K562 (cell line): Measurements from ENCODE around the gene NANS. TPM values are rescaled to one million over a fixed set of nuclear protein-coding genes. Genes with fewer than 3 reads are reported as not detected.
A peak's percentile ranks its signal among the peaks of the same experiment; 100 is the strongest.

Experiments used
- ATAC-seq: fragments of 200-7000 bp; cut with Tn5 transposase; 3 replicates; pipeline ENCODE4 v1.9.1; 2020; ENCODE audit warnings: moderate library complexity
- BruUV-seq: library from RNA; stranded (reverse); fragments of 400-500 nt; replicated peaks from 2 replicates; lab custom pipeline; 2021; lab: Mats Ljungman, UMichigan
- CTCF ChIA-PET: fragments of 300-600 bp; formaldehyde crosslinking; extraction: SDS; loops from one replicate; lab custom pipeline; 2021; ENCODE audit warnings: low intra/inter-chr PET ratio; lab: Yijun Ruan, JAX
- POLR2A ChIA-PET: fragments of 300-600, 350-650 bp; sonication (Branson Sonifier 250); formaldehyde crosslinking; extraction: SDS; loops from one replicate; lab custom pipeline; 2021; ENCODE audit warnings: antibody characterized with exemption, inconsistent platforms; lab: Yijun Ruan, JAX
- DNase-seq, 4 experiments: peaks; one replicate each; pipeline versions ENCODE4 v3.0.0 to v3.0.0-alpha.2; 2011 to 2018; ENCODE audit warnings: low spot score in 3 of 4, mixed read lengths in 3 of 4; ENCODE audit errors: extremely low read depth in 1 of 4
- FAIRE-seq: peaks from 2 replicates; lab custom pipeline; 2011; peaks lifted over from hg19 to GRCh38; lab: Jason Lieb, UNC
- H2AFZ ChIP-seq: 2 replicates; pipeline ENCODE4 v1.6.0; 2011; ENCODE audit warnings: low read depth, low read length, control low read depth, inconsistent platforms
- H3K27ac ChIP-seq: fragments of 200-600 bp; 3 replicates; pipeline ENCODE4 v1.8.0; 2011; ENCODE audit warnings: low read depth, mild to moderate bottlenecking, control low read depth, inconsistent platforms, low read length, moderate library complexity, mixed read lengths; ENCODE audit errors: extremely low read depth
- H3K27me3 ChIP-seq, 2 experiments: fragments of 300-600 bp in 1 of 2; 2 replicates in 1 of 2; 3 replicates in 1 of 2; pipeline versions ENCODE4 v1.6.0 to v1.8.0; 2011; ENCODE audit warnings: inconsistent platforms in 2 of 2, low read length in 2 of 2, mild to moderate bottlenecking in 1 of 2, mixed read lengths in 1 of 2, moderate library complexity in 1 of 2; ENCODE audit not compliant: control insufficient read depth in 2 of 2, insufficient read depth in 2 of 2
- H3K36me3 ChIP-seq: fragments of 300-600 bp; 3 replicates; pipeline ENCODE4 v1.8.0; 2011; ENCODE audit warnings: mild to moderate bottlenecking, low read length, inconsistent platforms; ENCODE audit not compliant: control insufficient read depth, insufficient read depth
- H3K4me1 ChIP-seq, 2 experiments: fragments of 200-600 bp in 1 of 2; replicated peaks in 1 of 2; 2 replicates in 1 of 2; 3 replicates in 1 of 2; pipeline versions ENCODE4 v1.5.1 to v1.8.0; 2011; ENCODE audit warnings: inconsistent platforms in 2 of 2, low read length in 2 of 2, mild to moderate bottlenecking in 1 of 2, mixed read lengths in 1 of 2, moderate library complexity in 1 of 2; ENCODE audit not compliant: control insufficient read depth in 2 of 2, insufficient read depth in 2 of 2
- H3K4me2 ChIP-seq: 2 replicates; pipeline ENCODE4 v1.6.1; 2011; ENCODE audit warnings: low read length, control low read depth, inconsistent platforms, mixed read lengths; ENCODE audit not compliant: insufficient read depth
- H3K4me3 ChIP-seq: fragments of 200-600 bp; sonication (generic), shearing (Covaris generic); 2 replicates; pipeline ENCODE4 v1.5.1; 2016; ENCODE audit warnings: control low read depth, inconsistent platforms
- H3K79me2 ChIP-seq: fragments of 200-600 bp; 3 replicates; pipeline ENCODE4 v1.8.0; 2011; ENCODE audit warnings: low read length, inconsistent platforms; ENCODE audit not compliant: control insufficient read depth, insufficient read depth
- H3K9ac ChIP-seq, 2 experiments: 2 replicates each; pipeline versions ENCODE4 v1.6.0 to v1.6.1; 2011; ENCODE audit warnings: low read depth in 2 of 2, low read length in 2 of 2, control low read depth in 1 of 2, inconsistent platforms in 1 of 2, mild to moderate bottlenecking in 1 of 2, mixed read lengths in 1 of 2; ENCODE audit not compliant: insufficient read depth in 1 of 2
- H3K9me1 ChIP-seq: one replicate; pipeline ENCODE4 v1.6.0; 2011; ENCODE audit warnings: inconsistent platforms, mild to moderate bottlenecking, low read length, moderate library complexity; ENCODE audit not compliant: control insufficient read depth, insufficient read depth
- H3K9me3 ChIP-seq: replicated peaks from 2 replicates; pipeline ENCODE4 v1.5.1; 2011; ENCODE audit warnings: low read depth, low read length, inconsistent platforms; ENCODE audit not compliant: control insufficient read depth, insufficient read depth
- H4K20me1 ChIP-seq: replicated peaks from 2 replicates; pipeline ENCODE4 v1.6.1; 2011; ENCODE audit warnings: low read length, inconsistent platforms, mixed read lengths; ENCODE audit not compliant: control insufficient read depth, insufficient read depth
- E2F3 ChIP-seq: fragments of 250-450 bp; sonication (Bioruptor Pico); IDR thresholded peaks from 2 replicates; pipeline ENCODE4 v1.4.0; 2020; ENCODE audit warnings: mild to moderate bottlenecking
- E2F6 ChIP-seq, 2 experiments: IDR thresholded peaks; 2 replicates each; pipeline ENCODE4 v1.6.1; 2011; ENCODE audit warnings: borderline replicate concordance in 1 of 2, control low read depth in 1 of 2, low read depth in 1 of 2, low read length in 1 of 2, mild to moderate bottlenecking in 1 of 2, mixed read lengths in 1 of 2, moderate library complexity in 1 of 2; ENCODE audit not compliant: insufficient read depth in 1 of 2, insufficient read length in 1 of 2, poor library complexity in 1 of 2, severe bottlenecking in 1 of 2; ENCODE audit errors: extremely low read depth in 1 of 2
- HBP1 ChIP-seq: fragments of 450-650 bp; formaldehyde crosslinking; IDR thresholded peaks from 2 replicates; pipeline ENCODE4 v1.4.0; 2022; ENCODE audit warnings: missing genetic modification characterization
- MECOM ChIP-seq: fragments of 250-450 bp; sonication (Bioruptor Pico); IDR thresholded peaks from 2 replicates; pipeline ENCODE4 v1.8.0; 2022; ENCODE audit warnings: inconsistent platforms
- PTTG1 ChIP-seq: fragments of 450-650 bp; IDR thresholded peaks from 2 replicates; pipeline ENCODE4 v1.6.1; 2016; ENCODE audit warnings: low read depth, mild to moderate bottlenecking, missing genetic modification characterization, missing compliant biosample characterization
- THAP7 ChIP-seq: fragments of 250-450 bp; sonication (Bioruptor Pico); IDR thresholded peaks from 2 replicates; pipeline ENCODE4 v1.5.0; 2021
- XRCC3 ChIP-seq: fragments of 450-650 bp; IDR thresholded peaks from 2 replicates; pipeline ENCODE4 v1.6.1; 2017; ENCODE audit warnings: mild to moderate bottlenecking, moderate library complexity
- ZNF324 ChIP-seq: fragments of 250-450 bp; sonication (Bioruptor Pico); IDR thresholded peaks from 2 replicates; pipeline ENCODE4 v1.4.0; 2020; ENCODE audit warnings: mild to moderate bottlenecking
- ZNF449 ChIP-seq: fragments of 250-450 bp; sonication (Bioruptor Pico); IDR thresholded peaks from 2 replicates; pipeline ENCODE4 v1.8.0; 2022; ENCODE audit warnings: moderate library complexity, mild to moderate bottlenecking, inconsistent platforms
- WGBS: fragments of 100-300 bp; shearing (Covaris generic); methylation state at CpG from one replicate; pipeline ENCODE4 v1.1.6; 2016; ENCODE audit warnings: low coverage, mixed read lengths; ENCODE audit not compliant: insufficient coverage; ENCODE audit errors: missing lambda C conversion rate; 5-methylcytosine and 5-hydroxymethylcytosine counted together
- in situ Hi-C: fragments of 300-500 bp; cut with MboI; formaldehyde crosslinking; loops from 4 replicates; pipeline ENCODE4 v1.15.0; 2018; ENCODE audit warnings: inconsistent platforms, mixed read lengths
- intact Hi-C: fragments of 100-400 bp; cut with micrococcal nuclease; formaldehyde crosslinking; loops from 2 replicates; pipeline ENCODE4 v1.14.2; 2022
- polyA plus RNA-seq, 8 experiments: library from polyadenylated mRNA; depleted of rRNA in 4 of 8; stranded (reverse) in 5 of 8; unstranded in 3 of 8; fragments of >200 nt; fragmentation: Nextera tagmentation in 2 of 8; fragmentation: Illumina TruSeq in 1 of 8; extraction: Ambion mirVana in 2 of 8; extraction: Trizol in 1 of 8; gene quantifications; 2 replicates each; pipeline versions ENCODE4 v1.2.1 to v1.2.3, GENCODE V29; 2011 to 2014; ENCODE audit warnings: inconsistent platforms in 1 of 8, missing spikeins in 1 of 8
- total RNA-seq, 7 experiments: library from RNA; depleted of rRNA in 6 of 7; stranded (reverse); fragments of >200 nt in 6 of 7; fragmentation: Illumina TruSeq in 2 of 7; extraction: Trizol in 2 of 7; gene quantifications; 2 replicates each; pipeline versions ENCODE4 v1.2.1 to v1.2.3, GENCODE V29; 2011 to 2021; ENCODE audit warnings: low replicate concordance in 1 of 7

Gene NANS
- total and polyA plus RNA-seq, 9 of the 15 experiments (the other 6 are each of a cell fraction or from before 2014, with no cell fraction given): 37.1 to 181 (median 137) TPM

GRCh38 chr9:98049288-98050072 is 7.1 kb upstream of the NANS start (continued):
- TF ChIP-seq E2F6 (IDR thresholded peaks at IDR 0.05; ENCODE audit: borderline replicate concordance in 1 of 2, extremely low read depth in 1 of 2, insufficient read depth in 1 of 2, insufficient read length in 1 of 2, low read depth in 1 of 2, low read length in 1 of 2, poor library complexity in 1 of 2, severe bottlenecking in 1 of 2): no peak
- TF ChIP-seq, all 486 proteins: peak for 75

- H3K9ac ChIP-seq: no peak overlapping the region
- WGBS: 95% methylated on average over 4 of the region's 4 CpGs
- no peak for ATAC-seq
- POLR2A ChIA-PET: interaction anchor here (0.5 to 0.8 kb wide), 2 partner anchors 15 to 30 kb away, joined by 3 to 4 read pairs; no protein-coding TSS in a partner anchor
- no peaks in the 10 kb centered on the region for H4K20me1 ChIP-seq
- intact Hi-C loops (loop anchor here (10.0 kb wide), 1 partner anchor 356 kb away; the partner anchor contains the start of gene XPA), in situ Hi-C loops (no loop called here)
- no peaks in the 10 kb centered on the region for H3K9me3 ChIP-seq
- CTCF ChIA-PET: no interaction called here
- no peak overlapping the region for H3K27ac ChIP-seq
- FAIRE-seq: no peak
- H2AFZ ChIP-seq: no peak overlapping the region
- H3K9me1 ChIP-seq: no peaks in the 10 kb centered on the region
- H3K79me2 ChIP-seq: peaks cover 63% of the 10 kb centered on the region
- no peak overlapping the region for H3K4me2 ChIP-seq
- H3K27me3 ChIP-seq: no peaks in the 10 kb centered on the region
- BruUV-seq: no TSS peak
- H3K36me3 ChIP-seq: peaks cover 64% of the 10 kb centered on the region
- H3K4me3 ChIP-seq: no peak overlapping the region
- DNase-seq: no peak
- peaks cover 9 to 20% of the 10 kb centered on the region in 2 experiments; a peak in 3 of 5 replicates for H3K4me1 ChIP-seq
- no peak for TF ChIP-seq XRCC3
- peak; percentile 91 for TF ChIP-seq MECOM
- peak; percentile 94 for TF ChIP-seq PTTG1 (tag)
- TF ChIP-seq HBP1 (CRISPR knock-in tag): 0 out of 2 replicates have a peak, but pooled peaks have one; percentile 55
- TF ChIP-seq E2F3 (CRISPR knock-in tag): peak; percentile 67; the same call in 1 of the 2 replicates
- TF ChIP-seq ZNF449 (CRISPR knock-in tag): peak; percentile 85
- TF ChIP-seq ZNF324 (CRISPR knock-in tag): peak; percentile 56; the same call in 1 of the 2 replicates
- TF ChIP-seq THAP7 (CRISPR knock-in tag): 0 out of 2 replicates have a peak, but pooled peaks have one; percentile 23
Measured at GRCh38 chr9:98050351-98050750, 6.2 kb upstream of the NANS start.
